ENCODE data around the gene LYRM4. TPM values are rescaled to one million over a fixed set of nuclear protein-coding genes. Genes with fewer than 3 reads are reported as not detected.

The LYRM4 gene
- total RNA-seq, 1 donor from 2014 or later, result 27.1 TPM

GRCh38 chr6:5230081-5230480 is 30.7 kb downstream of the LYRM4 start:
- peaks cover 2% of the 10 kb centered on the region for H3K4me1 Mint-ChIP-seq (ENCODE audit: unreplicated experiment)
- TF ChIP-seq, protein P1, sequence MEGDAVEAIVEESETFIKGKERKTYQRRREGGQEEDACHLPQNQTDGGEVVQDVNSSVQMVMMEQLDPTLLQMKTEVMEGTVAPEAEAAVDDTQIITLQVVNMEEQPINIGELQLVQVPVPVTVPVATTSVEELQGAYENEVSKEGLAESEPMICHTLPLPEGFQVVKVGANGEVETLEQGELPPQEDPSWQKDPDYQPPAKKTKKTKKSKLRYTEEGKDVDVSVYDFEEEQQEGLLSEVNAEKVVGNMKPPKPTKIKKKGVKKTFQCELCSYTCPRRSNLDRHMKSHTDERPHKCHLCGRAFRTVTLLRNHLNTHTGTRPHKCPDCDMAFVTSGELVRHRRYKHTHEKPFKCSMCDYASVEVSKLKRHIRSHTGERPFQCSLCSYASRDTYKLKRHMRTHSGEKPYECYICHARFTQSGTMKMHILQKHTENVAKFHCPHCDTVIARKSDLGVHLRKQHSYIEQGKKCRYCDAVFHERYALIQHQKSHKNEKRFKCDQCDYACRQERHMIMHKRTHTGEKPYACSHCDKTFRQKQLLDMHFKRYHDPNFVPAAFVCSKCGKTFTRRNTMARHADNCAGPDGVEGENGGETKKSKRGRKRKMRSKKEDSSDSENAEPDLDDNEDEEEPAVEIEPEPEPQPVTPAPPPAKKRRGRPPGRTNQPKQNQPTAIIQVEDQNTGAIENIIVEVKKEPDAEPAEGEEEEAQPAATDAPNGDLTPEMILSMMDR (IDR thresholded peaks at IDR 0.05), result no peak
- H3K27ac Mint-ChIP-seq (ENCODE audit: unreplicated experiment), result no peak overlapping the region

DNA sequence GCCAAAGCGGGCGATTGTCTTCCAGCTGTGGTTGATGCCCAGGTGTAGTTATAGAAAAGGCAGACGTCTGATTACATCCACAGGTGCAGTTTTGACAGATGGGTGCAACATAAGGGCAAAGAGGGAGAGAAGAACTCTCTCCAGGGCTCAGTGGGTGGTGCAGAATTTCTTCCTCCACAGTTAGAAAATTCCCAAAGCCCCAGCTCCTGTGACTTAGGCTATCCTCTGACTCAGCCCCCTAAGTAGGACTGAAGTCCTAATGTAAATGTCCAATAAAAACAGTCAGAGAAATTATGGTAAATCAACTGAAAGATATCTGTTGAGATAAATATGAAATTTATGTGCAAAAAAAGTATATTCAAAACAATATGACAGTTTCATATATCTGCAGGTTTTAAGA is 31.4 kb downstream of the LYRM4 start:
- no peaks in the 10 kb centered on the region for H3K27me3 Mint-ChIP-seq (ENCODE audit: unreplicated experiment)
- no peak overlapping the region for H3K27ac Mint-ChIP-seq (ENCODE audit: unreplicated experiment)
- H3K4me1 Mint-ChIP-seq (ENCODE audit: unreplicated experiment), result peaks cover 2% of the 10 kb centered on the region
- TF ChIP-seq, protein P1 (IDR thresholded peaks at IDR 0.05), result no peak
- H3K36me3 Mint-ChIP-seq (ENCODE audit: unreplicated experiment), result no peaks in the 10 kb centered on the region
- no peak overlapping the region for H3K4me3 Mint-ChIP-seq (ENCODE audit: unreplicated experiment)
- no peaks in the 10 kb centered on the region for H3K9me3 Mint-ChIP-seq (ENCODE audit: unreplicated experiment)
- DNase-seq (ENCODE audit: extremely low spot score, unreplicated experiment), result no peak

More at GRCh38 chr6:5230081-5230480, 30.7 kb downstream of the LYRM4 start:
- no peak overlapping the region for H3K4me3 Mint-ChIP-seq (ENCODE audit: unreplicated experiment)
- no peak for DNase-seq (ENCODE audit: extremely low spot score, unreplicated experiment)
- H3K27me3 Mint-ChIP-seq (ENCODE audit: unreplicated experiment), result no peaks in the 10 kb centered on the region
- no peaks in the 10 kb centered on the region for H3K9me3 Mint-ChIP-seq (ENCODE audit: unreplicated experiment)
- no peaks in the 10 kb centered on the region for H3K36me3 Mint-ChIP-seq (ENCODE audit: unreplicated experiment)

DNA sequence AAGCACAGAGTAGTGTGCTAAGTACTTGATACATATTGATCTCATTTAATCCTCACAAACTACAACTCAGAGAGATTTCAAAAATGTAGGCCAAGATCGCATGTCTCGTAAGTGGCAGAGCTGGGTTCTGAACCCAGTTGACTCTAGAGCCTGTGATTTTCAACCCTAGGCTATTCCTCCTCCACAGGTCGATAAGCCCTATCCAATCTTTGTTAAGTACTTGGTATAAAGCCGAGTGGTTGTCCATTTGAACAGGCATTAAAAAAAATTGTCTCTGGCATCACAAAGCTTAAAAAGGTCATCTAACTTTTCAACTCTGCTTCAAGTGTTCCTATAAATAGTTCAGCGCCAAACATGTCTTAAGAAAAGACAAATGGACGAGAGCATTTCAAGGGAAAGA is 37.4 kb downstream of the LYRM4 start:
- H3K27me3 Mint-ChIP-seq (ENCODE audit: unreplicated experiment), result no peaks in the 10 kb centered on the region
- no peaks in the 10 kb centered on the region for H3K9me3 Mint-ChIP-seq (ENCODE audit: unreplicated experiment)
- H3K27ac Mint-ChIP-seq (ENCODE audit: unreplicated experiment), result no peak overlapping the region
- DNase-seq (ENCODE audit: extremely low spot score, unreplicated experiment), result no peak
- H3K4me3 Mint-ChIP-seq (ENCODE audit: unreplicated experiment), result no peak overlapping the region
- TF ChIP-seq, protein P1 (IDR thresholded peaks at IDR 0.05), result no peak
- peaks cover 7% of the 10 kb centered on the region for H3K36me3 Mint-ChIP-seq (ENCODE audit: unreplicated experiment)
- H3K4me1 Mint-ChIP-seq (ENCODE audit: unreplicated experiment), result peaks cover 27% of the 10 kb centered on the region

DNA sequence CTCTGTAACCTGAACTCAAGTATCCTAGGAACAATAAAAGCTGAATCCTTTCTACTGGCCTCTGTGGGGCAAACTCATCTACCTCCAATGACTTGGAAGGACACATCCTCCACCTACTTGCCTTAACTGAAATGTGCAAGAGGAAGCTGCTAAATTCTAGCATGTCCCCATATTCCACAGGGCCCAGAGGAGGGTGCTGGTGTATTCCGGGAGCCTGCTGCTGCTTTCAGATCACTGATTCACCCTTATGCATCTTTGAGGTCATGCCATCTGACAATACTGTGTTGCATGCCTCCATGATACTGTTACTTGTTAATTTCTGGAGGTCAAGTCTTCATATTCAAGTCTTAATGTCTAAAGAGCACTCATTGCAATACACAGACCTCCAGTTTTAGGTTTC is 40.3 kb downstream of the LYRM4 start:
- DNase-seq (ENCODE audit: extremely low spot score, unreplicated experiment), result no peak
- Mint-ChIP-seq H3K4me1 (ENCODE audit: unreplicated experiment) (peaks cover 29% of the 10 kb centered on the region), H3K4me3 (ENCODE audit: unreplicated experiment) (no peak overlapping the region), H3K9me3 (ENCODE audit: unreplicated experiment) (no peaks in the 10 kb centered on the region), H3K27me3 (ENCODE audit: unreplicated experiment) (no peaks in the 10 kb centered on the region), H3K27ac (ENCODE audit: unreplicated experiment) (no peak overlapping the region), H3K36me3 (ENCODE audit: unreplicated experiment) (peaks cover 7% of the 10 kb centered on the region)
- TF ChIP-seq, protein P1 (IDR thresholded peaks at IDR 0.05), result no peak

DNA sequence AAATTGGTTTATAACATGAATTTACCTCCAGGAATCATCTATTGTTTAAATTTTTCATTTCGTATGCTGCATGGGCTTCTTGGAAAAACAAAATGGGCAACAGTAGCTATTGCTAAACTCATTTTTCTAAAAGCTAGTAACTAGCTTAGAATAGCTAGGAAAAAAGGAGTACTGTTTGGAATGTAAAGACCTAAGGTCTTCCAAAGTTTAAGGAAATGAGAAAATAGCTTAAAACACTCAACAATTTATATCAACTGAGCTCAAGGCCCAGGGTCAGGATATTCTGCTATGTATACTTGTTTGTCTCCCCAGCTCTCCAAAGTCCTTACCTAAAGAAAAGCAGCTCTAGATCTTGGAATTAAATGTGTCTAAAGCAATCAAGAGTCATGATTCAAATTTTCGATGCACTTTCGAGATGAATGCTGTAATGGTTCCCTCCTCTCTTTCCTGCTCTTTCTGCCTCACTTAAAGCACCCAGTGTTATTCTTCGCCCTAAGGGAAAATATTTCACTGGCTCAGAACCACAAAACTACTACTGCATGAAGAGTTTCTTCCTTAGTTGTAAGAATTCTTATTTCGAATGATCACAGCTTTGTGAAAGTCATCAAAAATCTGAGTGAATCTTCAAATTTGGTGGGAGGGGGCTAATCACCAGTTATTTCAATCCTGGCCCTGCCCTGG is 41.6 kb downstream of the LYRM4 start:
- TF ChIP-seq, protein P1 (IDR thresholded peaks at IDR 0.05), result no peak
- H3K9me3 Mint-ChIP-seq (ENCODE audit: unreplicated experiment), result no peaks in the 10 kb centered on the region
- peaks cover 42% of the 10 kb centered on the region for H3K4me1 Mint-ChIP-seq (ENCODE audit: unreplicated experiment)
- peak overlapping the region; percentile 83 for H3K27ac Mint-ChIP-seq (ENCODE audit: unreplicated experiment)
- H3K4me3 Mint-ChIP-seq (ENCODE audit: unreplicated experiment), result peak overlapping the region; percentile 51
- H3K36me3 Mint-ChIP-seq (ENCODE audit: unreplicated experiment), result peaks cover 7% of the 10 kb centered on the region
- no peak for DNase-seq (ENCODE audit: extremely low spot score, unreplicated experiment)
- H3K27me3 Mint-ChIP-seq (ENCODE audit: unreplicated experiment), result no peaks in the 10 kb centered on the region

All from osteocyte (in vitro differentiated cells).